A549 (cell line): ENCODE measurements around the gene GID4. TPM values are rescaled to one million over a fixed set of nuclear protein-coding genes. Genes with fewer than 3 reads are reported as not detected.
A peak's percentile ranks its signal among the peaks of the same experiment; 100 is the strongest.

Experiments
- ATAC-seq, 2 experiments: fragments of 200-7000 bp in 1 of 2; fragments of >200 bp in 1 of 2; cut with Nextera tagmentation in 1 of 2; cut with Tn5 transposase in 1 of 2; 3 replicates each; pipeline versions ENCODE4 v1.8.0 to v1.9.1; 2018 to 2020; ENCODE audit warnings: mild to moderate bottlenecking in 1 of 2, moderate library complexity in 1 of 2
- CTCF ChIA-PET: fragments of 300-600 bp; sonication (Branson Sonifier 250); formaldehyde crosslinking; extraction: SDS; loops from one replicate; lab custom pipeline; 2021; ENCODE audit warnings: antibody characterized with exemption, inconsistent platforms; lab: Yijun Ruan, JAX
- POLR2A ChIA-PET: fragments of 350-600 bp; formaldehyde crosslinking; extraction: SDS; loops from one replicate; lab custom pipeline; 2021; ENCODE audit warnings: antibody characterized with exemption, inconsistent platforms; lab: Yijun Ruan, JAX
- DNase-seq, 2 experiments: peaks; one replicate each; pipeline versions ENCODE4 v3.0.0 to v3.0.0-alpha.2; 2011 to 2016; ENCODE audit warnings: low read depth in 1 of 2, low spot score in 1 of 2
- FAIRE-seq: peaks from 2 replicates; lab custom pipeline; 2011; peaks lifted over from hg19 to GRCh38; lab: Jason Lieb, UNC
- H3K27ac ChIP-seq, 2 experiments: fragments of >200 bp; sonication (Bioruptor Twin); formaldehyde crosslinking; 3 replicates each; pipeline ENCODE4 v1.5.1; 2016 to 2017
- H3K4me1 ChIP-seq: fragments of >200 bp; sonication (Bioruptor Twin); formaldehyde crosslinking; 3 replicates; pipeline ENCODE4 v1.6.1; 2016
- H3K4me2 ChIP-seq: fragments of >200 bp; sonication (Bioruptor Twin); formaldehyde crosslinking; 3 replicates; pipeline ENCODE4 v1.6.1; 2016
- H3K4me3 ChIP-seq: fragments of >200 bp; sonication (Bioruptor Twin); formaldehyde crosslinking; 3 replicates; pipeline ENCODE4 v1.5.1; 2016
- H3K9me3 ChIP-seq: fragments of >200 bp; sonication (Bioruptor Twin); formaldehyde crosslinking; 3 replicates; pipeline ENCODE4 v1.6.1; 2016
- BHLHE40 ChIP-seq: IDR thresholded peaks from 2 replicates; pipeline ENCODE4 v1.6.1; 2012; ENCODE audit warnings: low read depth, low read length, inconsistent platforms
- CEBPB ChIP-seq, 2 experiments: fragments of >200 bp in 1 of 2; sonication (Bioruptor Twin) in 1 of 2; formaldehyde crosslinking in 1 of 2; IDR thresholded peaks; 2 replicates each; pipeline ENCODE4 v1.6.1; 2012 to 2016
- CHD2 ChIP-seq: fragments of 150-350 bp; IDR thresholded peaks from 2 replicates; pipeline ENCODE4 v1.6.1; 2014; ENCODE audit warnings: low read length; ENCODE audit not compliant: partially characterized antibody
- EP300 ChIP-seq, 2 experiments: fragments of >200 bp; sonication (Bioruptor Twin); formaldehyde crosslinking; IDR thresholded peaks; 2 replicates in 1 of 2; 3 replicates in 1 of 2; pipeline ENCODE4 v1.6.1; 2016 to 2017
- FOXS1 ChIP-seq: fragments of 250-450 bp; sonication (Bioruptor Pico); IDR thresholded peaks from 2 replicates; pipeline ENCODE4 v1.5.0; 2020; ENCODE audit warnings: mild to moderate bottlenecking, moderate library complexity
- HDAC2 ChIP-seq: fragments of 200-600 bp; sonication (generic); IDR thresholded peaks from 2 replicates; pipeline ENCODE4 v1.6.1; 2016
- HOXA7 ChIP-seq: fragments of 250-450 bp; sonication (Bioruptor Pico); IDR thresholded peaks from 2 replicates; pipeline ENCODE4 v1.5.0; 2020; ENCODE audit warnings: mild to moderate bottlenecking, moderate library complexity
- KDM1A ChIP-seq: fragments of 200-600 bp; sonication (generic); IDR thresholded peaks from 2 replicates; pipeline ENCODE4 v1.6.1; 2016; ENCODE audit warnings: low read depth, mild to moderate bottlenecking
- MAZ ChIP-seq: fragments of 150-350 bp; IDR thresholded peaks from 2 replicates; pipeline ENCODE4 v1.6.1; 2014; ENCODE audit warnings: antibody characterized with exemption, low read depth, low read length, borderline replicate concordance
- NFE2L2 ChIP-seq: fragments of 150-350 bp; conservative IDR thresholded peaks from 2 replicates; pipeline ENCODE4 v1.6.1; 2014; ENCODE audit warnings: low read length
- NR3C1 ChIP-seq: fragments of >200 bp; sonication (Bioruptor Twin); formaldehyde crosslinking; IDR thresholded peaks from 3 replicates; pipeline ENCODE4 v1.6.1; 2017
- PHF8 ChIP-seq: fragments of 200-600 bp; sonication (generic); IDR thresholded peaks from 2 replicates; pipeline ENCODE4 v1.6.1; 2016; ENCODE audit warnings: low read depth, mild to moderate bottlenecking, antibody characterized with exemption, moderate library complexity, borderline replicate concordance
- RAD21 ChIP-seq, 2 experiments: fragments of >200 bp in 1 of 2; sonication (Bioruptor Twin) in 1 of 2; formaldehyde crosslinking in 1 of 2; IDR thresholded peaks in 1 of 2; conservative IDR thresholded peaks in 1 of 2; 2 replicates in 1 of 2; 3 replicates in 1 of 2; pipeline ENCODE4 v1.6.1; 2012 to 2018; ENCODE audit warnings: inconsistent platforms in 1 of 2
- RCOR1 ChIP-seq: fragments of 150-350 bp; IDR thresholded peaks from 2 replicates; pipeline ENCODE4 v1.6.1; 2014; ENCODE audit warnings: antibody characterized with exemption, low read length, low read depth
- RNF2 ChIP-seq: fragments of 200-600 bp; sonication (generic); IDR thresholded peaks from 2 replicates; pipeline ENCODE4 v1.6.1; 2016; ENCODE audit warnings: low read depth, mild to moderate bottlenecking, antibody characterized with exemption, moderate library complexity, borderline replicate concordance
- SMC3 ChIP-seq: fragments of >200 bp; sonication (Bioruptor Twin); formaldehyde crosslinking; IDR thresholded peaks from 3 replicates; pipeline ENCODE4 v1.6.1; 2018; ENCODE audit warnings: inconsistent platforms
- ZC3H11A ChIP-seq: fragments of 450-650 bp; IDR thresholded peaks from 2 replicates; pipeline ENCODE4 v1.6.1; 2014; ENCODE audit warnings: antibody characterized with exemption, mild to moderate bottlenecking
- ZNF302 ChIP-seq: fragments of 250-450 bp; sonication (Bioruptor Pico); IDR thresholded peaks from 2 replicates; pipeline ENCODE4 v1.9.0; 2021; ENCODE audit warnings: inconsistent platforms, mild to moderate bottlenecking, moderate library complexity
- ZSCAN20 ChIP-seq: fragments of 250-450 bp; sonication (Bioruptor Pico); IDR thresholded peaks from 2 replicates; pipeline ENCODE4 v1.8.0; 2022; ENCODE audit warnings: mild to moderate bottlenecking, moderate library complexity
- WGBS: methylation state at CpG from one replicate; pipeline ENCODE4 v1.1.6; 2017; ENCODE audit errors: missing lambda C conversion rate; 5-methylcytosine and 5-hydroxymethylcytosine counted together
- polyA plus RNA-seq, 4 experiments: library from polyadenylated mRNA; depleted of rRNA in 3 of 4; stranded (reverse); fragments of >200 nt; fragmentation: RNase III in 1 of 4; extraction: RNeasy Plus Mini Kit Qiagen cat#74134 plus additional on column Dnase treatment in 1 of 4; gene quantifications; 2 replicates in 3 of 4; 3 replicates in 1 of 4; pipeline ENCODE4 v1.2.3, GENCODE V29; 2011 to 2017
- TF ChIP-seq, protein P1 (sequence below): IDR thresholded peaks from 2 replicates; pipeline ENCODE4 v1.6.1; 2012
- TF ChIP-seq, protein P2 (sequence below): fragments of >200 bp; sonication (Bioruptor Twin); formaldehyde crosslinking; IDR thresholded peaks from 3 replicates; pipeline ENCODE4 v1.5.1; 2016
- TF ChIP-seq, protein P3 (sequence below): fragments of >200 bp; sonication (Bioruptor Twin); formaldehyde crosslinking; IDR thresholded peaks from 2 replicates; pipeline ENCODE4 v1.6.1; 2016
- TF ChIP-seq, protein P4 (sequence below): fragments of 250-450 bp; sonication (Bioruptor Pico); IDR thresholded peaks from 2 replicates; pipeline ENCODE4 v1.5.0; 2020; ENCODE audit warnings: low read depth, mild to moderate bottlenecking, moderate library complexity
- TF ChIP-seq, protein P5 (sequence below): fragments of 250-450 bp; sonication (Bioruptor Pico); IDR thresholded peaks from 2 replicates; pipeline ENCODE4 v1.5.0; 2021; ENCODE audit warnings: mild to moderate bottlenecking, moderate library complexity, borderline replicate concordance
- TF ChIP-seq, protein P6 (sequence below): IDR thresholded peaks from 2 replicates; pipeline ENCODE4 v1.6.1; 2012
- TF ChIP-seq, protein P7 (sequence below): fragments of 450-650 bp; IDR thresholded peaks from 2 replicates; pipeline ENCODE4 v1.6.1; 2014; ENCODE audit warnings: antibody characterized with exemption

Gene GID4
- polyA plus RNA-seq, 2 of the 4 experiments (the other 2 are of a cell fraction): 11.2 to 11.5 TPM

DNA sequence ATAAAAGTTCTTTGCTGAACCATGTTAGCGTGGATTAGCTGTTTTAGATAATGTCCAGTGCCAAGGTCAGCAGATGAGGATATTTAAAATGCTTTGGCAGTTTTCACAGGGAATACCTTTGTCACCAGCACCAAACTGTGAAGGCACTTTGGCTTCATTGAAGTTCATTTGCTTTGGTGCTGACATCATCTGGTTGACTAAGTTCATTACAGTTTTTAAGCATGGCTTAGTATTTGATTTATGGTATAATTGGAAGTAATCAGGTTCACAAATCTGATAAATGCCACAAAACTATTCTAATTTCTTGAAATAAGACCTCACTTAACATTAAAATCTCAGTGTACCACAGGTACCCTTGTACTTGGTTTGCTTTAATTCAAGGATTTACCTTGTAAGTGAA is 4.3 kb downstream of the GID4 start:
- Histone ChIP-seq H3K4me3 (no peak overlapping the region), H3K4me1 (peaks cover 21% of the 10 kb centered on the region), H3K27ac (no peak overlapping the region), H3K9me3 (no peaks in the 10 kb centered on the region)
- peak in 1 of 2 experiments; percentile 30 for DNase-seq
- CTCF ChIA-PET: interaction anchor here (2.0 kb wide), 1 partner anchor 153 kb away, joined by 10 read pairs; no protein-coding TSS in a partner anchor
- TF ChIP-seq RAD21 (conservative IDR thresholded peaks at IDR 0.05 in 1 of 2, IDR thresholded peaks at IDR 0.05 in 1 of 2) (peak; percentile 15 to 45; a peak in 2 of 5 replicates), MAZ (no peak), RNF2 (no peak), EP300 (IDR thresholded peaks at IDR 0.05) (no peak), NR3C1 (no peak), NFE2L2 (no peak), ZC3H11A (no peak), HOXA7 (CRISPR knock-in tag) (no peak), SMC3 (peak; percentile 7; the same call in 1 of the 3 replicates), KDM1A (no peak), ZSCAN20 (CRISPR knock-in tag) (no peak), FOXS1 (no peak), PHF8 (no peak), ZNF302 (no peak), CHD2 (no peak), RCOR1 (no peak)
- TF ChIP-seq, protein P1, sequence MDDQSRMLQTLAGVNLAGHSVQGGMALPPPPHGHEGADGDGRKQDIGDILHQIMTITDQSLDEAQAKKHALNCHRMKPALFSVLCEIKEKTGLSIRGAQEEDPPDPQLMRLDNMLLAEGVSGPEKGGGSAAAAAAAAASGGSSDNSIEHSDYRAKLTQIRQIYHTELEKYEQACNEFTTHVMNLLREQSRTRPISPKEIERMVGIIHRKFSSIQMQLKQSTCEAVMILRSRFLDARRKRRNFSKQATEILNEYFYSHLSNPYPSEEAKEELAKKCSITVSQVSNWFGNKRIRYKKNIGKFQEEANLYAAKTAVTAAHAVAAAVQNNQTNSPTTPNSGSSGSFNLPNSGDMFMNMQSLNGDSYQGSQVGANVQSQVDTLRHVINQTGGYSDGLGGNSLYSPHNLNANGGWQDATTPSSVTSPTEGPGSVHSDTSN: no peak
- TF ChIP-seq, protein P2, sequence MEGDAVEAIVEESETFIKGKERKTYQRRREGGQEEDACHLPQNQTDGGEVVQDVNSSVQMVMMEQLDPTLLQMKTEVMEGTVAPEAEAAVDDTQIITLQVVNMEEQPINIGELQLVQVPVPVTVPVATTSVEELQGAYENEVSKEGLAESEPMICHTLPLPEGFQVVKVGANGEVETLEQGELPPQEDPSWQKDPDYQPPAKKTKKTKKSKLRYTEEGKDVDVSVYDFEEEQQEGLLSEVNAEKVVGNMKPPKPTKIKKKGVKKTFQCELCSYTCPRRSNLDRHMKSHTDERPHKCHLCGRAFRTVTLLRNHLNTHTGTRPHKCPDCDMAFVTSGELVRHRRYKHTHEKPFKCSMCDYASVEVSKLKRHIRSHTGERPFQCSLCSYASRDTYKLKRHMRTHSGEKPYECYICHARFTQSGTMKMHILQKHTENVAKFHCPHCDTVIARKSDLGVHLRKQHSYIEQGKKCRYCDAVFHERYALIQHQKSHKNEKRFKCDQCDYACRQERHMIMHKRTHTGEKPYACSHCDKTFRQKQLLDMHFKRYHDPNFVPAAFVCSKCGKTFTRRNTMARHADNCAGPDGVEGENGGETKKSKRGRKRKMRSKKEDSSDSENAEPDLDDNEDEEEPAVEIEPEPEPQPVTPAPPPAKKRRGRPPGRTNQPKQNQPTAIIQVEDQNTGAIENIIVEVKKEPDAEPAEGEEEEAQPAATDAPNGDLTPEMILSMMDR: peak; percentile 31; the same call in 2 of the 3 replicates
- TF ChIP-seq, protein P3, sequence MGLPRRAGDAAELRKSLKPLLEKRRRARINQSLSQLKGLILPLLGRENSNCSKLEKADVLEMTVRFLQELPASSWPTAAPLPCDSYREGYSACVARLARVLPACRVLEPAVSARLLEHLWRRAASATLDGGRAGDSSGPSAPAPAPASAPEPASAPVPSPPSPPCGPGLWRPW: no peak
- TF ChIP-seq, protein P4, sequence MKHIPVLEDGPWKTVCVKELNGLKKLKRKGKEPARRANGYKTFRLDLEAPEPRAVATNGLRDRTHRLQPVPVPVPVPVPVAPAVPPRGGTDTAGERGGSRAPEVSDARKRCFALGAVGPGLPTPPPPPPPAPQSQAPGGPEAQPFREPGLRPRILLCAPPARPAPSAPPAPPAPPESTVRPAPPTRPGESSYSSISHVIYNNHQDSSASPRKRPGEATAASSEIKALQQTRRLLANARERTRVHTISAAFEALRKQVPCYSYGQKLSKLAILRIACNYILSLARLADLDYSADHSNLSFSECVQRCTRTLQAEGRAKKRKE (CRISPR knock-in tag): no peak
- TF ChIP-seq, protein P5, sequence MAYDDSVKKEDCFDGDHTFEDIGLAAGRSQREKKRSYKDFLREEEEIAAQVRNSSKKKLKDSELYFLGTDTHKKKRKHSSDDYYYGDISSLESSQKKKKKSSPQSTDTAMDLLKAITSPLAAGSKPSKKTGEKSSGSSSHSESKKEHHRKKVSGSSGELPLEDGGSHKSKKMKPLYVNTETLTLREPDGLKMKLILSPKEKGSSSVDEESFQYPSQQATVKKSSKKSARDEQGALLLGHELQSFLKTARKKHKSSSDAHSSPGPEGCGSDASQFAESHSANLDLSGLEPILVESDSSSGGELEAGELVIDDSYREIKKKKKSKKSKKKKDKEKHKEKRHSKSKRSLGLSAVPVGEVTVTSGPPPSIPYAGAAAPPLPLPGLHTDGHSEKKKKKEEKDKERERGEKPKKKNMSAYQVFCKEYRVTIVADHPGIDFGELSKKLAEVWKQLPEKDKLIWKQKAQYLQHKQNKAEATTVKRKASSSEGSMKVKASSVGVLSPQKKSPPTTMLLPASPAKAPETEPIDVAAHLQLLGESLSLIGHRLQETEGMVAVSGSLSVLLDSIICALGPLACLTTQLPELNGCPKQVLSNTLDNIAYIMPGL: no peak
- TF ChIP-seq, protein P6, sequence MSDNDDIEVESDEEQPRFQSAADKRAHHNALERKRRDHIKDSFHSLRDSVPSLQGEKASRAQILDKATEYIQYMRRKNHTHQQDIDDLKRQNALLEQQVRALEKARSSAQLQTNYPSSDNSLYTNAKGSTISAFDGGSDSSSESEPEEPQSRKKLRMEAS: no peak
- TF ChIP-seq, all 56 proteins: peak for 3
- peak; percentile 89 for FAIRE-seq
- no peak overlapping the region for H3K4me2 ChIP-seq
- POLR2A ChIA-PET: no interaction called here
- 54% methylated on average over 1 of the region's 1 CpG for WGBS
- no peak for ATAC-seq

DNA sequence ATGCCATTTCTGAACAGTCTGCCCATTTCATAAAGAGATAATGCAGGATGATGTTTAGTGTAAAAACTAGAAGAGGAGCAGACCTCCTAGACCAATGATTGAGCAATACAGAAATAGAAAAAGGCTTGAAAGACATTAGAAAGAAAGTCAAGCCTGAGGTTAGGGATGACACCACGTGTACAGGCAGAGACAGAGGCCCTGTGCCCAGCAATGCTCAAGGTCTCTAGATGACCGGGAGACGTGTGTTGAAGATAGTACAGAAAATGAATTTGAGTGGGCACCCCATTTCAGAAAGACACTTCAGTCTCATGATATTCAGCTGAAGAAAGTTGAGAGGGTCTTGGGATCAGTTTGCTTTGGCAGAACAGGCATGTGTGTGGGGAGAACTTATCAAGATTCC is 5.4 kb downstream of the GID4 start:
- ChIA-PET POLR2A (no interaction called here), CTCF (no interaction called here)
- TF ChIP-seq, protein P7, sequence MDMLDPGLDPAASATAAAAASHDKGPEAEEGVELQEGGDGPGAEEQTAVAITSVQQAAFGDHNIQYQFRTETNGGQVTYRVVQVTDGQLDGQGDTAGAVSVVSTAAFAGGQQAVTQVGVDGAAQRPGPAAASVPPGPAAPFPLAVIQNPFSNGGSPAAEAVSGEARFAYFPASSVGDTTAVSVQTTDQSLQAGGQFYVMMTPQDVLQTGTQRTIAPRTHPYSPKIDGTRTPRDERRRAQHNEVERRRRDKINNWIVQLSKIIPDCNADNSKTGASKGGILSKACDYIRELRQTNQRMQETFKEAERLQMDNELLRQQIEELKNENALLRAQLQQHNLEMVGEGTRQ: no peak
- TF ChIP-seq CEBPB (IDR thresholded peaks at IDR 0.05) (no peak), HDAC2 (no peak), BHLHE40 (no peak), PHF8 (no peak)
- Histone ChIP-seq H3K4me1 (peaks cover 21% of the 10 kb centered on the region), H3K27ac (no peak overlapping the region), H3K4me3 (no peak overlapping the region), H3K4me2 (no peak overlapping the region), H3K9me3 (no peaks in the 10 kb centered on the region)
- FAIRE-seq: no peak
- DNase-seq: no peak
- no peak for ATAC-seq
- 88% methylated on average over 3 of the region's 3 CpGs for WGBS
